GM18870 (cell line): ENCODE results near the gene MYH6.
"Not testable (repeated sequence)": the region's sequence is repeated elsewhere in the genome, so short reads cannot be mapped to it uniquely, and the experiment has no call there.

Source experiments
- ATAC-seq: cut with Tn5 transposase; IDR thresholded peaks from one replicate; pipeline ENCODE4 v1.9.1; 2021; ENCODE audit warnings: moderate library complexity; ENCODE audit not compliant: unreplicated experiment

MYH6 gene

GRCh38 chr14:23407516-23408306, at the start of gene MYH6:
Gene MYH6 (minus strand): TSS chr14:23408273. CDS start chr14:23407223, 1,050 bp downstream.
- ATAC-seq: no peak

DNA sequence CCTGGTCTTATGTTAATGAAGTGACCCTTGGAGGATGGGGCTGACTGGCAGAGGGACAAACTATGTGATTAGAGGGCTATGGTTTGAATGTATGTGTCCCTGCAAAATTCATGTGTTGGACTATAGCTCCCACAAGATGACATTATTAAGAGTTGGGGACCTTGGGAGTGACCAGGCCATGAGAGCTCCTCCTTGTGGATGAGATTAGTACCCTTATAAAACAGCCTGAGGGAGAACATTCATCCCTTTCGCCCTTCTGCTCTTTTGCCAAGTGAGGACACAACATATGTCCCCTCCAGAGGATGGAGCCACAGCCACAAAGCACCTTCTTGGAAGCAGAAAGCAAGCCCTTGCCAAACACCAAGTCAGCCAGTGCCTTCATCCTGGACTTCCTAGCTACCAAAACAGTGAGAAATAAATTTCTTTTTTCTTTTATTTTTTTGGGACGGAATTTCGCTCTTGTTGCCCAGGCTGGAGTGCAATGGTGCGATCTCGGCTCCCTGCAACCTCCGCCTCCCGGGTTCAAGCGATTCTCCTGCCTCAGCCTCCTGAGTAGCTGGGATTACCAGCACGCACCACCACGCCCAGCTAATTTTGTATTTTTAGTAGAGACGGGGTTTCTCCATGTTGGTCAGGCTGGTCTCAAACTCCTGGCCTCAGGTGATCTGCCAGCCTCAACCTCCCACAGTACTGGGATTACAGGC, 49.0 kb upstream of the MYH6 start:
- not testable (repeated sequence) for ATAC-seq

GRCh38 chr14:23454445-23454856, 46.4 kb upstream of the MYH6 start:
- ATAC-seq: no peak

DNA sequence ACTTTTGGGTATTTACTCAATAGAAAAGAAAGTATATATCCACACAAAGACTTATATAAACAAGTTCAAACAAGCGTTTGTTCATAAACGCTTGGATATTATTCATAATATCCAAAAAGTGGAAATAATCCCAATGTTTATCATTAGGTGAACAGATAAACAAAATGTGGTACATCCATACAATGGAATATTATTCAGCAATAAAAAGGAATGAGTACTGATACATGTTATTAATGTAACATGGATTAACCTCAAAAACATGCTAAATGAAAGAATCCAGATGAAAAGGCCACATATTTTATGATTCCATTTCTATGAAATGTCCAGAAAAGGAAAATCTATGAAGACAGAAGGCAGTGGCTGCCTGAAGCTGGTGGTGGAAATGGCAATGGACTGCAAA, 44.2 kb upstream of the MYH6 start:
- no peak for ATAC-seq

DNA sequence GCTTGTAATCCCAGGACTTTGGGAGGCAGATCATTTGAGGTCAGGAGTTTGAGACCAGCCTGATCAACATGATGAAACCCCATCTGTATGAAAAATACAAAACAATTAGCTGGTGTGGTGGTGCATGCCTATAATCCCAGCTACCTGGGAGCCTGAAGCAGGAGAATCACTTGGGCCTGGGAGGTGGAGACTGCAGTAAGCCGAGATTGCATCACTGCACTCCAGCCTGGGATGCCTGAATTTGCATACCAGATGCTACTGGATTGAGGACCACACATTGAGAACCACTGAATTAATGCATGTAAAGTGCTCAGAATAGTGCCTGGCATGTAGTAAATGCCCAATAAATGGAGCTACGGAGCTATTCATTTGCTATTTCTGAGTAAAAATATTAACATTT, 42.3 kb upstream of the MYH6 start:
- ATAC-seq: no peak

- no peak for ATAC-seq
These were observed 41.2 kb upstream of the MYH6 start for GRCh38 chr14:23449314-23449713.

DNA sequence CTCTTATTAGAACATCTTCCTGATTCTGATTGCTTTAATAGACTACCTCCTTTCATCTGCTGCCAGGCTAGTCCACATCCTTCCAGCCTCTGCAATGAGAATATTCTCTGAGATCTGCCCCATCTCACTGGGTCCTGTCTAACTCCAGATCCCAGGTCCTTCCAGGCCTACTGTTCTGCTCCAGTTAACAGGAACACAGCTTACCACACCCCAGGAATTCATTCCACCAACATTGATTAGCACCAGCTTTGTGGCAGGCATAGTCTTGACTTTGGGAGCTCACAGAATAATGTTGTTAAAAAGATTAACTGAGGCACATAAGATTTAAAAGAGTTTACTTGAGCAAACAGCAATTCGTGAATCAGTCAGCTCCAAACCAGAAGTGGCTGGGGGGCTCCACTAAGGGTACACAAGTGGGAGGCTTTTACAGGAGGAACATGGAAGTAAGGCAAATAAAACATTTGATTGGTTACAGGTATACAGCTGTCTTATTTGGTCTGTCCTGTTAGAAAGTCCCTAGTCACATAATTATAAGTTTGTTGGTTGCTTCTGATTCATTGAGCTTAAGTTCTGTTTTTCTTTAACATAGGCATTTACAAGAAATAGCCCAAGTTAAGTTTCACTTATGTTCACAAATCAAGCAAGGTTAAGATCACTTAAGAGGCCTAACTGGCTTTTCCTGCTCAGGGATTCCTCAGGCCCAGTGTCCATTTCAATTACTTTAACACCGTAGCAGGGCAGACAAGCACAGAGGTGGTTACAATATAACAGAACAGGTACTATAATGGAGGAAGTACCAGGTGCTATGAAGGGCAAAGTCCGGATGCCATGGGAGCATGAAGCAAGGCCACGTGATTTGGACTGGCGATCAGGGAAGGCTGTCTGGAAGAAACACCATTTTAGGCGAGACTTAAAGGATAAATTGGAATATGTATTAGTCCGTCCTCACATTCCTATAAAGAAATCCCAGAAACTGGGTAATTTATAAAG, 39.6 kb upstream of the MYH6 start:
- ATAC-seq: no peak

DNA sequence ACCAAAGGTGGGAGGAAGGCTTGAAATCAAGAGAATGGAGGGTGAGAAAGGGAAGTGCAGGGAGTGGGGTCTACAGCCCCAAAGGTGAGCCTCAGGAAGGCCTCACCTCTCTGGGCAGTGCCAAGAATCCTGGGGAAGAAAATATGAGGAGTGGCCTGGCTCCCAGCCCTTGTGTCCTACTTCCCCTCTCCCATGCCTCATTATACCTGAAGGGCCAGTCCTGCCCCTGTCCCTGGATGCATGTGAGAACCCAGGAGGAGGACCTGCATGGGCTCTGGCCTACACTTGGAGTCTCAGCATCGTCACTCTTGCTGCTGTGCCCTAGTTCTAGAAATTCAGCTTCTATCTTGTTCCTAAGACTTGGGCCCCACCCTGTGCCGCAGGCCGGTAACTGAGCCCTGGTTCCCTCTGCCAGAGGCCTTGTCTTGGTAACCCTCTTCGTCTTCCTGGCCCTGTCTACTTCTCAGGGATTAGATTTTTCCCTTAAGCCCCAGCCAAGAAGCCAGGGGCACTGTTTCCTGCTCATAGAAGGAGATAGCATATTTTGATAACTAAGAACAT, 38.3 kb upstream of the MYH6 start:
- ATAC-seq: no peak

DNA sequence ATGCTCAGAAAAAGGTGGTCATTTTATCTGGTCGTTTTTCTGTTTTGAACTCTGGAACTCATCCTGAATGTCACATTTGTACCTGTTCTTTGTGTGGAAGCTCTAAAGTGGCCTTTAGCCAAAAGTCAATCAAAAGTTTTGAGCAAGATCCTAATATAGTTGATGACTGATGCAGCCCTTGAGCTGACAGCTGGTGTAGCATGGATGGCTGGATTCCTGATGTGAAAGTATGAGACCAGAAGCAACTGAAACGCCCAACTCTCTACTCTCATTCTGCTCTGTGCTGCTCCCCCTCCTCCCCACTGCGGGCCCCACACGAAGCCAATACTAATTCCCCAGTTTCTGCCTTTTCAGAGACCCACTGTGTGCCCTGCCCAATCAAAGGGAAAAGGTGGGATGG, 37.7 kb upstream of the MYH6 start:
- ATAC-seq: no peak

DNA sequence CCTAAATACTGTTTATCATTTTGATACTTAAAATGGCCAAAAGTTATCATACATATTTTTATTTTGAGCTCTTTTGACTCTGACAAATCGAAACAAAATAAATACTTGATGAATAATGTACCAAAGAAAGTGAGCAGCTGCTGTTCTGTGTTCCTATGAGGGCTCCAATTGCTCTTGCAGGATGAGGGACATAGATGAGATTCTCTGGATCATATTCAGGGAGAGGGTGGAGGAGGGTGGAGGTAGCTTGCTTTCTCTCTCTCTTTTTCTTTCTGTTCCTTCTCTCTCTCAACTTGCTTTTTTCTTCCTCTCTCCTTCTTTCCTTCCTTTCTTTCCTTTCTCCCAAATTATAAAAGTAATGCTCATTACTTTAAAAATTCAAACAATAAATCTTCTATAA, 36.2 kb upstream of the MYH6 start:
- ATAC-seq: no peak

DNA sequence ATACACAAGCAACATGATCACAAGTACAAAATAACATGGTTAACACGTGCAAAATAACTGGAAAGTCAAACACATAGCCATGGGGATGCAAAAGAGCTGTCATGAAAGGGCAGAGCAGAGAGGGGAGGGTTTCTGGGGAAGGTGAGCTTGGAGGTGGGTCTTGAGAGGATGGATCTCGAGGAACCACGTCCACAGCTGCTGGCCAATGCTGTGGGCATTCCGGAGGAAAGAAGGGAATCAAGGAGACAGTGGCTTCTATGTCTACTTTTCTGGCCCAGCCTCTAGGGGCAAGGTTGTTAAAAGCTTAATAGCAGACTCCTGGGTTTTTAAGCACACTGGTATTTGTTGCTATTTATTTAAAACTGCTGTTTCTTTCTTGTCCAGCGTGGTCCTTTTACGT, 35.8 kb upstream of the MYH6 start:
- ATAC-seq: no peak

GRCh38 chr14:23443411-23443812, 35.3 kb upstream of the MYH6 start:
- no peak for ATAC-seq

GRCh38 chr14:23442721-23443356, 34.8 kb upstream of the MYH6 start:
- no peak for ATAC-seq

GRCh38 chr14:23441076-23441475, 33.0 kb upstream of the MYH6 start:
- no peak for ATAC-seq

DNA sequence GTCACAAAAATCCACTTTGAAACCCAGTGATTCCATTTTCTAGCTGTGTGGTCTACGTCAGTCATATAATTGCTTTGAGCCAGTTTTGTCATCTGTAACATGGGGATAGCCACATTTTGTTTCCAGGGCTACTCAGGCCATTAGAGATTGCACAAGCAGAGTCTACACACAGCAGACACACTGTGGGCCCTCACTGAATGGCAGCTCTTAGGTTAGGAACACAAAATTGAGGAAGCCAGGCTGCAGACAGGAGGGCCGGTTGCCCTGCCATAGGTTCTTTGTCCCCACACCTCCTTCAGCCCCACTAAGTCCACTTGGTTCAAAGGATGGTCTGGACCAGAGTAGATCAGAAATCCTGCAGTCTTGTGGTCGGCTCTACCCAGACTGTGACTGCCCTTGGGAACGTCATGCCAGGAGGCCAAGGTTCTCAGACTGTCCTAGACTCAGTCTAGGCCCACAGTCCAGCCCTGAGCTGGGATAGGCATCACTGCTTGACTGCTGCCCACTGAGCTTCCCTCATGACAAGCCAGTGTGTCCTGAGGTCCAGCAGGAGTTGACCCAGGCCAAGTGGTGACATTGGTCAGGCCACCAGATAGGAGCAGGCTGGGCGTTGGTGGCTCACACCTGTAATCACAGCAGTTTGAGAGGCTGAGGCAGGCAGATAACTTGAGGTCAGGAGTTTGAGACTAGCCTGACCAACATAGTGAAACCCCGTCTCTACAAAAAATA, 31.2 kb upstream of the MYH6 start:
- no peak for ATAC-seq

- ATAC-seq: no peak
These were observed 30.3 kb upstream of the MYH6 start for GRCh38 chr14:23438101-23438971.

DNA sequence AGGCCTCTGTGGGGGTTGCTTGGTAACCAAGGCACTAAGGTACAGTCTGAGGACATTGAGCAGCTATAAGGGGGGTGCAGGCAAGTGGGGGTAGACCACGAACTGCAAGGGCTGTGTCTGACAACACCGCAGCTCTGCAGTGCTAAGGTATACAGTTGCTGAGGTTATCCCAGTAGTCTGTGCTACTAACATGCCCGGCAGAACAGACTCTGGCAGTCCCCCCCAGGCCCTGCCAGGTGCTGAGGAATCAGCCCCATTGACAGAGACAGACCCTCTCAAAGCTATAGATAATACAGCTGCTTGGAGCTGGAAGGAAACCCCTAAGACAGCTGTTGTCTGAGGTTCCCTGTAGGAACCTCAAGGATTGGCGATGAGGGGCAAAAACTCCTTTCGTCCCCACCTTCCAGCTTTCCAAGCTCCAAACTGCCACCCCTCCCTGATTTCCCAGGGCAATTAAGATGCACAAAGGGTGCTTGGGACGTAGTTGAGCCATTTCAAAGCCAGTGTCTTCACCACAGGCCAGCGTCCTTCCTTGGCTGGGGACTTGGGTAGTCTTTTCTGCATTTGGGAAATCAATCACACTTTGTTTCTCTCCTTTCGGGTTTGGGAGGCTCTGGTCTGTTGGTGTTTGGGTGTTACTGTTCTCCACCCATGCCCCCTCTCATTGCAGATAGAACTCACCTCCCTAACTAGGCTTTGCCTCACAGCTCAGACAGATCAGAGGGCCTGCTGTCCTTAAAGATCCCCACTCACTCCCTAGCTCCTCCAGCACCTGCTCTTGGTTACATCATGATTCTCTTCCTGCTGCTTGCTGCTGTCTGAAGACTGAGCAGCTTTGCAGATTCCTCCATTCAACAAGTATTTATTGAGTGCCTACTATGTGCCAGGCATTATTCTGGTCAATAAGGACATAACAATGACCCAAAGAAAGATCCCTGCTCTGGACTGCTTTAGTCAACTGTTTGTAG, 29.3 kb upstream of the MYH6 start:
- no peak for ATAC-seq
